ENCODE measurements around the gene SLC2A10.

- no peak for TF ChIP-seq PKNOX1 (IDR thresholded peaks at IDR 0.05)
- TF ChIP-seq EP300 (IDR thresholded peaks at IDR 0.05; ENCODE audit: borderline replicate concordance in 1 of 2, control insufficient read depth in 1 of 2, low read depth in 2 of 2, low read length in 2 of 2): no peak
- TF ChIP-seq CTCF (IDR thresholded peaks at IDR 0.05 in 2 of 3, conservative IDR thresholded peaks at IDR 0.05 in 1 of 3; ENCODE audit: control insufficient read depth in 2 of 3, extremely low read depth in 1 of 3, insufficient read depth in 1 of 3, low read depth in 3 of 3, low read length in 3 of 3): no peak
- no peak for TF ChIP-seq E4F1 (IDR thresholded peaks at IDR 0.05; ENCODE audit: borderline replicate concordance, partially characterized antibody)
These were observed 47.7 kb downstream of the SLC2A10 start for GRCh38 chr20:46757135-46757534.

All from GM12878 (cell line).